HepG2 (cell line): ENCODE data around the gene ZNRD2. TPM values are rescaled to one million over a fixed set of nuclear protein-coding genes. Genes with fewer than 3 reads are reported as not detected.
A peak's percentile ranks its signal among the peaks of the same experiment; 100 is the strongest.

Experiments
- ATF2 ChIP-seq: sonication (generic); formaldehyde crosslinking; IDR thresholded peaks from 2 replicates; pipeline ENCODE4 v1.4.0; 2020; ENCODE audit warnings: missing genetic modification reagents
- CREBL2 ChIP-seq: sonication (generic); formaldehyde crosslinking; IDR thresholded peaks from 2 replicates; pipeline ENCODE4 v1.8.1; 2023; ENCODE audit warnings: missing genetic modification reagents, mild to moderate bottlenecking, borderline replicate concordance
- GMEB1 ChIP-seq: sonication (generic); formaldehyde crosslinking; IDR thresholded peaks from 2 replicates; pipeline ENCODE4 v1.5.1; 2020; ENCODE audit warnings: missing genetic modification reagents, mild to moderate bottlenecking, borderline replicate concordance
- IRF9 ChIP-seq: sonication (generic); formaldehyde crosslinking; IDR thresholded peaks from 2 replicates; pipeline ENCODE4 v1.8.0; 2022; ENCODE audit warnings: missing genetic modification reagents, mild to moderate bottlenecking, borderline replicate concordance
- KMT2A ChIP-seq: sonication (generic); formaldehyde crosslinking; IDR thresholded peaks from 2 replicates; pipeline ENCODE4 v1.4.0; 2020; ENCODE audit warnings: missing genetic modification reagents
- KMT2B ChIP-seq: IDR thresholded peaks from 2 replicates; pipeline ENCODE4 v1.6.1; 2016; ENCODE audit warnings: missing genetic modification reagents, missing compliant biosample characterization
- NFKB2 ChIP-seq: sonication (generic); formaldehyde crosslinking; IDR thresholded peaks from 2 replicates; pipeline ENCODE4 v1.4.0; 2020; ENCODE audit warnings: missing genetic modification reagents, borderline replicate concordance
- NONO ChIP-seq, 2 experiments: fragments of 450-650 bp in 1 of 2; sonication (generic) in 1 of 2; formaldehyde crosslinking in 1 of 2; IDR thresholded peaks in 1 of 2; conservative IDR thresholded peaks in 1 of 2; 2 replicates each; pipeline versions ENCODE4 v1.6.1 to v1.8.0; 2017 to 2022; ENCODE audit warnings: mild to moderate bottlenecking in 1 of 2, missing genetic modification reagents in 1 of 2, moderate library complexity in 1 of 2
- NR2F6 ChIP-seq, 2 experiments: IDR thresholded peaks; 2 replicates each; pipeline ENCODE4 v1.6.1; 2016; ENCODE audit warnings: antibody characterized with exemption in 1 of 2, mild to moderate bottlenecking in 1 of 2
- SPEN ChIP-seq: sonication (generic); formaldehyde crosslinking; IDR thresholded peaks from 2 replicates; pipeline ENCODE4 v1.5.1; 2020; ENCODE audit warnings: low read depth, mild to moderate bottlenecking, missing genetic modification reagents
- SRF ChIP-seq: IDR thresholded peaks from 2 replicates; pipeline ENCODE4 v1.6.1; 2011; ENCODE audit warnings: mild to moderate bottlenecking, low read depth, low read length, moderate library complexity
- THRA ChIP-seq: sonication (generic); formaldehyde crosslinking; IDR thresholded peaks from 2 replicates; pipeline ENCODE4 v1.4.0; 2020; ENCODE audit warnings: missing genetic modification reagents, borderline replicate concordance
- ZNF160 ChIP-seq: sonication (generic); formaldehyde crosslinking; IDR thresholded peaks from 2 replicates; pipeline ENCODE4 v1.8.0; 2022; ENCODE audit warnings: mild to moderate bottlenecking, inconsistent platforms, missing genetic modification reagents
- ZNF292 ChIP-seq: sonication (generic); formaldehyde crosslinking; IDR thresholded peaks from 2 replicates; pipeline ENCODE4 v1.8.1; 2022; ENCODE audit warnings: mild to moderate bottlenecking, low read depth, missing genetic modification reagents, borderline replicate concordance
- ZNF362 ChIP-seq: sonication (generic); formaldehyde crosslinking; IDR thresholded peaks from 2 replicates; pipeline ENCODE4 v1.4.0; 2020; ENCODE audit warnings: missing genetic modification reagents, mild to moderate bottlenecking, borderline replicate concordance
- ZNF430 ChIP-seq: sonication (generic); formaldehyde crosslinking; IDR thresholded peaks from 2 replicates; pipeline ENCODE4 v1.9.0; 2021; ENCODE audit warnings: mild to moderate bottlenecking, missing genetic modification reagents
- ZNF512 ChIP-seq: sonication (generic); formaldehyde crosslinking; IDR thresholded peaks from 2 replicates; pipeline ENCODE4 v1.4.0; 2020; ENCODE audit warnings: mild to moderate bottlenecking, missing genetic modification reagents
- ZNF878 ChIP-seq: sonication (generic); formaldehyde crosslinking; IDR thresholded peaks from 2 replicates; pipeline ENCODE4 v1.8.1; 2023; ENCODE audit warnings: mild to moderate bottlenecking, missing genetic modification reagents, moderate library complexity
- polyA plus RNA-seq, 8 experiments: library from polyadenylated mRNA; depleted of rRNA in 3 of 8; stranded (reverse) in 7 of 8; unstranded in 1 of 8; fragments of >200 nt; fragmentation: Illumina TruSeq in 4 of 8; extraction: Trizol in 4 of 8; gene quantifications; 2 replicates each; pipeline versions ENCODE4 v1.2.1 to v1.2.3, GENCODE V29; 2011 to 2016; ENCODE audit warnings: low read depth in 4 of 8, missing spikeins in 1 of 8, mixed read lengths in 1 of 8; ENCODE audit not compliant: insufficient read depth in 1 of 8
- total RNA-seq, 5 experiments: library from RNA; depleted of rRNA; stranded (reverse); fragments of >200 nt; fragmentation: Illumina TruSeq; extraction: Trizol; gene quantifications; 2 replicates each; pipeline ENCODE4 v1.2.3, GENCODE V29; 2016; ENCODE audit warnings: low read depth in 1 of 5

The ZNRD2 gene
- total and polyA plus RNA-seq, 2 of the 13 experiments (the other 11 are each of a cell fraction or from before 2014, with no cell fraction given) = 29.2 to 34.0 TPM

- TF ChIP-seq ATF2 (CRISPR knock-in tag) (0 out of 2 replicates have a peak, but pooled peaks have one; percentile 22), ZNF292 (0 out of 2 replicates have a peak, but pooled peaks have one; percentile 23), ZNF878 (no peak), SPEN (CRISPR knock-in tag) (peak; percentile 21; the same call in 1 of the 2 replicates), THRA (CRISPR knock-in tag) (0 out of 2 replicates have a peak, but pooled peaks have one; percentile 22), NR2F6 (IDR thresholded peaks at IDR 0.05) (peak; percentile 35; the same call in 1 of the 2 replicates), NR2F6 (CRISPR knock-in tag; IDR thresholded peaks at IDR 0.05) (no peak), SRF (no peak), ZNF160 (CRISPR knock-in tag) (no peak), NONO (IDR thresholded peaks at IDR 0.05) (no peak), NONO (CRISPR knock-in tag; conservative IDR thresholded peaks at IDR 0.05) (no peak), KMT2B (CRISPR knock-in tag) (peak; percentile 23; the same call in 1 of the 2 replicates), ZNF430 (0 out of 2 replicates have a peak, but pooled peaks have one; percentile 39), ZNF362 (CRISPR knock-in tag) (no peak), NFKB2 (0 out of 2 replicates have a peak, but pooled peaks have one; percentile 28), ZNF512 (no peak), GMEB1 (CRISPR knock-in tag) (0 out of 2 replicates have a peak, but pooled peaks have one; percentile 14), KMT2A (CRISPR knock-in tag) (peak; percentile 43; the same call in 1 of the 2 replicates), CREBL2 (CRISPR knock-in tag) (no peak), IRF9 (CRISPR knock-in tag) (no peak)
Observed at GRCh38 chr11:65557280-65558001, 12.8 kb upstream of the ZNRD2 start (continued).
